ENCODE results near the gene CTAG1A.
"Not testable (repeated sequence)": the region's sequence is repeated elsewhere in the genome, so short reads cannot be mapped to it uniquely, and the experiment has no call there.

CTAG1A gene

DNA sequence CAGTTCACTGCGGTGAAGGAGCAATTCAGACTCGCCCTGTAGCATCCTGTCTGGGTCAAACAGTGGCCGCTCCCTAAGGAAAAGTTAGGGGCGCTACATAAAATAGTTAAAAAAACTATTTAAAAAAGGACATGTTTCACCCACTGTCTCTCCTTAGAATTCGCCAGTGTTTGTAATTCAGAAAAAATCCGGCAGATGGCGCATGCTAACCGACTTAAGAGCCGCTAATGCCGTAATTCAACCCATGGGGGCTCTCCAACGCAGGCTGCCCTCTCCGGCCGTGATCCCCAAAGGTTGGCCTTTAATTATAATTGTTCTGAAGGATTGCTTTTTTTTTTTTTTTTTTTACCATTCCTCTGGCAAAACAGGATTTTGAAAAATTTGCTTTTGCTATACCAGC lies 5.5 kb downstream of the CTAG1A start:
- H3K9ac ChIP-seq, H3K4me1 ChIP-seq, H3K27ac ChIP-seq, H3K4me2 ChIP-seq, H3K4me3 ChIP-seq, H4K20me1 ChIP-seq, H3K36me3 ChIP-seq: not testable (repeated sequence)
- H3K9me3 ChIP-seq = peaks cover 29% of the 10 kb centered on the region
- H3K27me3 ChIP-seq = peaks cover 38% of the 10 kb centered on the region

DNA sequence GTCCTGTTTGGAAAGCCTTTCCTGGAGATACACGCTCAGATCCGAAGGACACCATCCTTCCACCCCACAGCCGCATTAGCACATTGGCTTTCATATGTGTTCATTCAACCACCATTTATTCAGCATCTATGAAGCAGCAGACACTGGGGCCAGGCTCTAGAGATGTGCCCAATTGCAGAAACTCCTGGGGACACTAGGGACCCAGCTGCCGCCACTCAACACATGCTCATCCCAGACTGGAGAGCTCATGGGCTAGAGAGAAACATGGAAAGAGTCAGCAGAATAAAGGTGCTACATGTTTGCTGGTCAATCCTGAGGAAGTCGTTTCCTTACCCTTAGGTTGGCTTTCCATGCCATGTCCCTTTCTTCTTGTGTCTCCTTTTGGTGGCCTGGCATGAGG lies 7.6 kb downstream of the CTAG1A start:
- H3K4me2 ChIP-seq = no peak overlapping the region
- no peak overlapping the region for H3K4me3 ChIP-seq
- H3K4me1 ChIP-seq = no peaks in the 10 kb centered on the region
- H3K27ac ChIP-seq = no peak overlapping the region
- no peak overlapping the region for H3K9ac ChIP-seq
- no peak for TF ChIP-seq Cebpa-rat (IDR thresholded peaks at IDR 0.05)
- no peaks in the 10 kb centered on the region for H3K36me3 ChIP-seq
- H4K20me1 ChIP-seq = no peaks in the 10 kb centered on the region
- H3K27me3 ChIP-seq = peaks cover 59% of the 10 kb centered on the region
- peaks cover 37% of the 10 kb centered on the region for H3K9me3 ChIP-seq

DNA sequence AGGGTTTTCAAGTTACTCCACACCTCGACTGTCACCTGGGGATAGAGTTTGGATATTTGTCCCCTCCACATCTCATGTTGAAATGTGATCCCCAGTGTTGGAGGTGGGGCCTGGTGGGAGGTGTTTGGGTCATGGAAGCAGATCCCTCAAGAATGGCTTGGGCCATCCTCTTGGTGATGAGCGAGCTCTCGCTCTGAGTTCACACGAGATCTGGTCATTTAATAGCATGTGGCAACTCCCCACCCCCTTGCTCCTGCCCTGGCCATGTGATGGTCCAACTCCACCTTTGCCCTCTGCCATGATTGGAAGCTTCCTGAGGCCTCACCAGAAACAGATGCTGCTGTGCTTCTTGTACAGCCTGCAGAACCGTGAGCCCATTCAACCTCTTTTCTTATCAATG lies 8.3 kb downstream of the CTAG1A start:
- Histone ChIP-seq H3K4me3 (no peak overlapping the region), H3K9me3 (peaks cover 42% of the 10 kb centered on the region), H3K27me3 (peaks cover 66% of the 10 kb centered on the region), H3K4me2 (no peak overlapping the region), H3K9ac (no peak overlapping the region), H3K27ac (no peak overlapping the region), H3K4me1 (no peaks in the 10 kb centered on the region), H3K36me3 (no peaks in the 10 kb centered on the region), H4K20me1 (no peaks in the 10 kb centered on the region)
- TF ChIP-seq Cebpa-rat (IDR thresholded peaks at IDR 0.05) = no peak

DNA sequence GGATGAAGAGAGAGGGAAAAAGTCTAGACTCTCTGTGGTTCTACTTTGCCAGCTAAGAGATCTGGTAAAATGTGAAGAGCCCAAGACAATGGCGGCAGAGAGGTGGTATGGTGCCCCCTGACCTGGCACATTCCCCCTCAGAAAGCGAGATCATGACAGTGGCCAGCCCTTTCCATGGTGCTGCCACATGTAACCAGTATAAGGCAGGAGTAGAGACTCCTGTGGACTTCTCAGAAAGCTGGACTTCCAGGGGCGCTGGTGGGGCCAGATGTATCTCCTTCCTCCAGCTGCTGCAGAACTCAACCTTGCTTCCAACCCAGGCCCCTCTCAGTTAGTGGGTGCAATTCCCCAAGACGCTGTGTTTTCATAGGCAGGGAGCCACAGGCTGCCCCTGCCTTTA lies 9.6 kb downstream of the CTAG1A start:
- H3K36me3 ChIP-seq = no peaks in the 10 kb centered on the region
- H3K4me3 ChIP-seq = no peak overlapping the region
- peaks cover 42% of the 10 kb centered on the region for H3K9me3 ChIP-seq
- H4K20me1 ChIP-seq = no peaks in the 10 kb centered on the region
- no peak for TF ChIP-seq Cebpa-rat (IDR thresholded peaks at IDR 0.05)
- no peak overlapping the region for H3K27ac ChIP-seq
- H3K4me1 ChIP-seq = peaks cover 1% of the 10 kb centered on the region
- H3K27me3 ChIP-seq = peaks cover 76% of the 10 kb centered on the region
- no peak overlapping the region for H3K9ac ChIP-seq
- no peak overlapping the region for H3K4me2 ChIP-seq

DNA sequence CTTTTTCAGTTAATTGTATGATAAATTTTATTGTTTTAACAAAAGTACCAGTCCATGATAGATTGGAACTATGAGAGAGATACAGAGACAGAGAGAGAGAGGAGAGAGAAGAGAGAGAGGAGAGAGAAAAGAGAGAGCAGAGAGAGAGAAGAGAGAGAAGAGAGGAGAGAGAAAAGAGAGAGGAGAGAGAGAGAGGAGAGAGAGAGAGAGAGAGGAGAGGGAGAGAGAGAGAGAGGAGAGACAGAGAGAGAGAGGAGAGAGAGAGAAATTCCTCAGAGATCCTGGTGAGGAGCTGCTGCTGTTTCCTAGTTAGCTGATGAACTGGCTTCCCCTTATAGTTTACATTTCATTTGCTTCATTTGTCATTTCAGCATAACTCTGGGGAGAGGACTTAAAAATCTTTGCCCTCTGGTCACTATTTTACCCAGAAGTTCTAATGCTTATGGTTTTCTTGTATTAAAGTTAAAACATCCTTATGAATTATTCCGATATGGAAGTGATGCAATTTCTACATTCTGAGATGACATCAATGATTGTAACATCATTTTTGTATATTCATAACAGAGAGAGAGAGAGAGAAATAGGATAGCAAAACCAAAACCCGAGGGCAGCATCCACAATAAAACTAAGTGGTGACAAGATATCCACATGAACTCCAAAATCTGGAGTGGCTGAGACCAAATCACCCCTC lies 10.8 kb downstream of the CTAG1A start:
- Histone ChIP-seq H3K4me3 (no peak overlapping the region), H3K4me1 (peaks cover 8% of the 10 kb centered on the region), H4K20me1 (no peaks in the 10 kb centered on the region), H3K36me3 (no peaks in the 10 kb centered on the region), H3K27ac (no peak overlapping the region), H3K9ac (no peak overlapping the region), H3K27me3 (peaks cover 87% of the 10 kb centered on the region), H3K4me2 (no peak overlapping the region), H3K9me3 (peaks cover 42% of the 10 kb centered on the region)
- TF ChIP-seq Cebpa-rat (IDR thresholded peaks at IDR 0.05) = no peak; the same call in 1 of the 2 replicates

DNA sequence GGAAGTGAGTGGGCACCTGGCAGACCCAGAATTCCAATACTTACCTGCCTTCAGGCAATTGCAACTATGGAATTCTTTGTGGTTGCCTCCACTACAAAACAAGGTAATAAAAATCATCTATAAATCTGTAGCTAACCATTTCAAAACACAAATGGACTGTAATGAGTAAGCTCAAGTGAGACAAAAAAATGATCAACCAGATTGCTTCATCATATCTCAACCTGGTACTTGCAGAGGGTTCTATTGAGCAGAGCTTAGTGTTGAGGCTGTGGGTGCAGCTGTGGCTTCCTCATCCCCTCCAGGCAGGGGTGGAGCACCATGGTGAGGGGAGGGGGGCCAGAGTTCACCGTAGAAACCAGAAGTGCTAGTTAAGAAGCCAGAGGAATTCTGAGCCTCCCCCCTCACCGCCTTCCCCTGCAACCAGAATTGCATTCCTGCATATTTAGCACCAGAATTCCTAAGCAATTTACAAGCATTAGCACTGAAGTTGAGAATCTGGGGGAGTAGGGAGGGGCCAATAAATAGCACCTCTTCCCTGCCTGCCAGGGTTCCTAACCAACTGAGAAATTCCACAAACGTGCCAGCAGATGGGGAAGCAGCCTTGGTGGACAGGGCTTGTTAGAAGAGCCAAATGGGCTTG lies 11.5 kb downstream of the CTAG1A start:
- no peak for TF ChIP-seq Cebpa-rat (IDR thresholded peaks at IDR 0.05)
- no peak overlapping the region for H3K4me2 ChIP-seq
- no peaks in the 10 kb centered on the region for H3K36me3 ChIP-seq
- peaks cover 91% of the 10 kb centered on the region for H3K27me3 ChIP-seq
- H3K9ac ChIP-seq = no peak overlapping the region
- H3K4me1 ChIP-seq = peaks cover 8% of the 10 kb centered on the region
- H3K9me3 ChIP-seq = peaks cover 39% of the 10 kb centered on the region
- no peak overlapping the region for H3K27ac ChIP-seq
- H3K4me3 ChIP-seq = no peak overlapping the region
- no peaks in the 10 kb centered on the region for H4K20me1 ChIP-seq

DNA sequence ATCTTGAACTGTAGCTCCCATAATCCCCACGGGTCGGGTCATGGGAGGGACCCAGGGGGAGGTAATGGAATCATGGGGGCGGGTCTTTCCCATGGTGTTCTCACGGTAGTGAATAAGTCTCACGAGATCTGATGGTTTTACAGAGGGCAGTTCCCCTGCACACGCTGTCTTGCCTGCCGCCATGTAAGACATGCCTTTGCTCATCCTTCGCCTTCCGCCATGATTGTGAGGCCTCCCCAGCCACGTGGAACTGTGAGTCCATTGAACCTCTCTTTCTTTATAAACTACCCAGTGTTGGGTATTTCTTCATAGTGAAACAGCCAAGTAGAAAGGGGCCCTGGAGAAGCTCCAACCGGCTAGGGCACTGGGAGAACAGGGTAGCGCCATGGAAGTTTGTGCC lies 12.3 kb downstream of the CTAG1A start:
- Histone ChIP-seq H3K9ac (no peak overlapping the region), H3K4me3 (no peak overlapping the region), H3K27me3 (peaks cover 94% of the 10 kb centered on the region), H3K4me1 (peaks cover 8% of the 10 kb centered on the region), H4K20me1 (no peaks in the 10 kb centered on the region), H3K36me3 (no peaks in the 10 kb centered on the region), H3K9me3 (peaks cover 30% of the 10 kb centered on the region), H3K27ac (no peak overlapping the region), H3K4me2 (no peak overlapping the region)
- TF ChIP-seq Cebpa-rat (IDR thresholded peaks at IDR 0.05) = no peak

DNA sequence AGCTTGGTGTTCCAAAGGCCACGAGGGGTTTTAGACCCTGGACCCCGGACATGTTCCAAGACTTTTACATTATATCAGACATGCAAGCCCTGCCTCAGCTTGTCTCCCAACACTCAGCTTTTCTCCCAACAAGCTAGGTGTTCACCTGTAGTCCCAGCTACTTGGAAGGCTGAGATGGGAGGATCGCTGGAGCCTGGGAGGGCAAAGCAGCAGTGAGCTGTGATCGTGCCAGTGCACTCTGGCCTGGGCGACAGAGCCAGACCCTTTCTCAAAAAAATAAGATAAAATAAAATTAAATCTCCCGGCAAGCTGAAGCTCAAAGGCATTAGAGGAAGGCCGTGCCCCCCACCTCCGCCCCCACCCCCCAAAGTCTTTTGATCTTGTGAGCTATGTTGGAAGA lies 13.7 kb downstream of the CTAG1A start:
- Histone ChIP-seq H3K27ac (no peak overlapping the region), H3K4me1 (peaks cover 8% of the 10 kb centered on the region), H3K27me3 (peaks cover 94% of the 10 kb centered on the region), H3K9me3 (peaks cover 17% of the 10 kb centered on the region), H3K4me2 (no peak overlapping the region), H3K4me3 (no peak overlapping the region), H3K9ac (no peak overlapping the region), H3K36me3 (no peaks in the 10 kb centered on the region), H4K20me1 (no peaks in the 10 kb centered on the region)
- no peak for TF ChIP-seq Cebpa-rat (IDR thresholded peaks at IDR 0.05)

DNA sequence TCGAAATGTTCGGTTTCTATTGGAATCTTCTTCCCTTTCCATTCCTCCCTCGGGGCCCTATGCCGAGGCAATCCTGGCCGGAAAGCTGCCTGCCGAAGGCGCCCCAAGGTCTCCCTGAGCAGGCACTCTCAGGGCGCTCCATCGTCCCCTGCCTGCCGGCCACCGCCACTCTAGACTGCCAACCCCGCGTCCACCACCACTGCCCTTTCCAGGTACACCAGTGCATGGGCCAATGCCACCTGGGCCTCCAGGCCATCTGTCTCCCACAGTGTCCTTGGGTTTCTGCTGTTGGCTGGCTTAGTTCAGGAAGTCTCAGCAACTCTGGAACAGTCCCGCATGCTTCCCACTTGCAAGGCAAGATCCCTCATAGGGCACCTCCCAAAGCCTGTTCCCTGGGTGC lies 14.6 kb downstream of the CTAG1A start:
- Histone ChIP-seq H3K4me1 (peaks cover 8% of the 10 kb centered on the region), H4K20me1 (no peaks in the 10 kb centered on the region), H3K4me3 (no peak overlapping the region), H3K9ac (no peak overlapping the region), H3K27ac (no peak overlapping the region), H3K27me3 (peaks cover 94% of the 10 kb centered on the region), H3K36me3 (no peaks in the 10 kb centered on the region), H3K9me3 (peaks cover 12% of the 10 kb centered on the region), H3K4me2 (0 out of 2 replicates have a peak overlapping the region, but pooled peaks have one; percentile 7)
- TF ChIP-seq Cebpa-rat (IDR thresholded peaks at IDR 0.05) = no peak

DNA sequence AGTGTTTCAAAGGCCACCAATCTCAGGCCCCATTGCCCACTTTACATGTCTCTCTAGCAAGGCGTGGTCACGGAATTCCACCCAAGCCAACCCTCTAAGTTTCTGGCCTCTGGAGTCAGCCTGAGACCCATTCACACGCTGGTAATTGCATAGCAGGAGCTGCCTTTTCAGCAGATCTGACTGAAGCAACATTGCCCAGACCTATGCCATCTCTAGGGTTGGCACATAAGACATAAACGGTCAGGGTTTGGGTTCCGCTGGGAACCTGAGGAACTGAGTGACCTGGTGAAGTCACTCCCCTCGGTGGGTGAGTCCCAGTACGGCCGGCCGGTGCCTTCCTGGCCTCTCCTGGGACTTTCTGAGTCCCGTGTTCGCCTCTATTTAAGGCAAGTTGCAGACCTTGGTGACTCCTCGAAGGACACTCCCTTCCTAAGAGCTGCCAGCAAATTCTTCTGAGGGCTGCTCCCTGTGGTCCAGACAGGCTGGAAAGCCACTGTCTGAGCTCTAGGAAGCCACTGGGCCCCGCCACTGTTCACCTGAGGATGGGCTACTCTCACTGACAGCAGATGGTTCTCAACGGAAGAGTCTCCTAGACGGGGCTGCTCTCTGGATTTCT lies 15.9 kb downstream of the CTAG1A start:
- Histone ChIP-seq H3K27ac (no peak overlapping the region), H3K36me3 (no peaks in the 10 kb centered on the region), H3K4me2 (no peak overlapping the region)

More for the DNA sequence above, 15.9 kb downstream of the CTAG1A start:
- H4K20me1 ChIP-seq = no peaks in the 10 kb centered on the region
- no peak for TF ChIP-seq Cebpa-rat (IDR thresholded peaks at IDR 0.05)
- H3K27me3 ChIP-seq = peaks cover 91% of the 10 kb centered on the region
- no peak overlapping the region for H3K9ac ChIP-seq
- H3K4me3 ChIP-seq = no peak overlapping the region
- H3K9me3 ChIP-seq = peaks cover 12% of the 10 kb centered on the region
- H3K4me1 ChIP-seq = peaks cover 8% of the 10 kb centered on the region

All from BLaER1 (cell line).